HuH-7.5 (cell line): ENCODE data around the gene ATP8B4.
"Not testable (repeated sequence)": the region's sequence is repeated elsewhere in the genome, so short reads cannot be mapped to it uniquely, and the experiment has no call there.

Experiments
- DNase-seq: peaks from one replicate; pipeline ENCODE4 v3.0.0; 2011; ENCODE audit warnings: low spot score

Gene ATP8B4

GRCh38 chr15:50009634-50010033 lies 109.4 kb downstream of the ATP8B4 start:
- DNase-seq: no peak

- peak; percentile 58 for DNase-seq
These were observed 115.2 kb downstream of the ATP8B4 start for GRCh38 chr15:50003786-50004334.

GRCh38 chr15:49991587-49991986 lies 127.4 kb downstream of the ATP8B4 start:
- DNase-seq: no peak

GRCh38 chr15:49990835-49991545 lies 128.0 kb downstream of the ATP8B4 start:
- no peak for DNase-seq

- no peak for DNase-seq
These were observed 129.5 kb downstream of the ATP8B4 start for GRCh38 chr15:49989498-49989897.

GRCh38 chr15:49988766-49989165 lies 130.3 kb downstream of the ATP8B4 start:
- no peak for DNase-seq

GRCh38 chr15:49987896-49988295 lies 131.1 kb downstream of the ATP8B4 start:
- DNase-seq: no peak

- no peak for DNase-seq
These were observed 131.7 kb downstream of the ATP8B4 start for GRCh38 chr15:49987198-49987785.

- DNase-seq: no peak
These were observed 132.7 kb downstream of the ATP8B4 start for GRCh38 chr15:49986326-49986725.

GRCh38 chr15:49985463-49985862 lies 133.6 kb downstream of the ATP8B4 start:
- DNase-seq: no peak

GRCh38 chr15:49984436-49984835 lies 134.6 kb downstream of the ATP8B4 start:
- DNase-seq: no peak

GRCh38 chr15:49982584-49982983 lies 136.4 kb downstream of the ATP8B4 start:
- no peak for DNase-seq

GRCh38 chr15:49979705-49980382 lies 139.2 kb downstream of the ATP8B4 start:
- DNase-seq: no peak

- DNase-seq: no peak
These were observed 140.9 kb downstream of the ATP8B4 start for GRCh38 chr15:49978121-49978520.

- no peak for DNase-seq
These were observed 141.7 kb downstream of the ATP8B4 start for GRCh38 chr15:49977306-49977705.

GRCh38 chr15:49964551-49964950 lies 154.5 kb downstream of the ATP8B4 start:
- no peak for DNase-seq

GRCh38 chr15:49964061-49964460 lies 155.0 kb downstream of the ATP8B4 start:
- no peak for DNase-seq

- not testable (repeated sequence) for DNase-seq
These were observed 155.8 kb downstream of the ATP8B4 start for GRCh38 chr15:49963033-49963772.

GRCh38 chr15:49962044-49962602 lies 156.9 kb downstream of the ATP8B4 start:
- no peak for DNase-seq

GRCh38 chr15:49953421-49953820 lies 165.6 kb downstream of the ATP8B4 start:
- no peak for DNase-seq

- no peak for DNase-seq
These were observed 172.4 kb downstream of the ATP8B4 start for GRCh38 chr15:49946681-49947080.

GRCh38 chr15:49934487-49934886 lies 184.5 kb downstream of the ATP8B4 start:
- DNase-seq: no peak
